Cardiac septum (tissue), 1 donor: ENCODE measurements around the gene MED15. TPM values are rescaled to one million over a fixed set of nuclear protein-coding genes. Genes with fewer than 3 reads are reported as not detected.
A peak's percentile ranks its signal among the peaks of the same experiment; 100 is the strongest.

Experiments
- DNase-seq: peaks from one replicate; pipeline ENCODE4 v3.0.0-alpha.2; 2020; ENCODE audit warnings: low spot score
- intact Hi-C: fragments of 100-400 bp; cut with DNase I; formaldehyde crosslinking; loops from one replicate; pipeline ENCODE4 v1.14.0; 2022
- total RNA-seq: library from RNA; stranded (reverse); fragmentation: NEBNext Ultra II Directional; extraction: Animal tissue kit (Norgen Biotek cat#: 25700); gene quantifications from one replicate; pipeline ENCODE4 v1.2.1, GENCODE V29; 2021
- donor health status: DM: no; HTN: no; CAD: no.

Gene MED15
- total RNA-seq, 1 donor from 2014 or later: 43.9 TPM

DNA sequence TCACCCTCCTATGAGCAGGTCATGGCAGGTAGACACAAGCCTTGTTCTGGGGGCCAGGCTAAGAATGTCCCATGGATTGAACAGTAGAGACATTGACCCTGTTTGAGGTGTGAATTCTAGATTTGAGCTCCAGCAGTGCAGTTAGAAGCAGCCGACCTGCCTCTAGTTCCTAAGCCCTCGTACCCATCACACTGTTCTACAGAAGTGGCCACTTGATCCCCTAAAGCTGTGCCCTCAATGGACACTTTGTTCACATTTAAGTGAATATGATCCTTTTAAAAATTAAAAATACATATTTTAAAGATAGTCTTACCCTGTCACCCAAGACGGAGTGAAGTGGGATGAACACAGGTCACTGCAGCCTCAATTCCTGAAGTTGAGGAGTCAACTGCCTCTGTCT, 122.0 kb downstream of the MED15 start:
- no peak for DNase-seq
- intact Hi-C loops: no loop called here

DNA sequence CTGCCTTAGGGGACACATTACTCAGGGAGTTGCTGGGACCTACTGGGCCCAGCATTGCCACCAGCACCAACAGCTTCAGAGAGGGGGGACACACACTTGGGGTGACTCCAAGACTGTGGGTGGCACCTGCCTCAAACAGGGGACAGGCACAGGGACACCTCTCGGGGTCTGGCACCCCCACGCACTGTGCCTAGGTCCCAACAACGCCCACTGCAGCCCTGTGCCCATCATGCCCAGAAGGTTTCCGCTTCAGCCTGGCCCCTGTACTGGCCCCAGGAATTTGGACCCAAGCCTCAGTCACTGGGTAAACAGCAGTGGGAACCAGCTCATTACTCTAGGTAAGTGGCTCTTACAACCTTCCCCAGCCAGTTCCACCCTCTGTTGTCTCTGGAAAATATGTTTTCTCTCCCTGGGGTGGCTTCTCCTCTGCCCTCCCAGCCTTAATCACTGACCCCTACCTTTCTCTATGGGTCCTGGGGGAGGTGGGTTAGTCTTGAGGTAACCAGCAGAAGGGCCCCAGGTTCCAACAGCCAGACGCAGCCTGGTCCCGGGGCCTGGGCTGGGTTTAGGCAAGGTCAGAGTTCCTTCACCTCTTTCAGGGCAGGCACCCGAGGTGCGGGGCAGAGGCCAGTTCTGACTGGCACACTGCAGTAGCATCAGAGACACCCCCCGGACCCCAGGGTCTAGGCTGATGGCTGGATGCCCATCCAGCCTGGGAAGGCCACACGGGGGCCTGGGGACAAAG, 123.6 kb downstream of the MED15 start:
- intact Hi-C loops: no loop called here
- no peak for DNase-seq

DNA sequence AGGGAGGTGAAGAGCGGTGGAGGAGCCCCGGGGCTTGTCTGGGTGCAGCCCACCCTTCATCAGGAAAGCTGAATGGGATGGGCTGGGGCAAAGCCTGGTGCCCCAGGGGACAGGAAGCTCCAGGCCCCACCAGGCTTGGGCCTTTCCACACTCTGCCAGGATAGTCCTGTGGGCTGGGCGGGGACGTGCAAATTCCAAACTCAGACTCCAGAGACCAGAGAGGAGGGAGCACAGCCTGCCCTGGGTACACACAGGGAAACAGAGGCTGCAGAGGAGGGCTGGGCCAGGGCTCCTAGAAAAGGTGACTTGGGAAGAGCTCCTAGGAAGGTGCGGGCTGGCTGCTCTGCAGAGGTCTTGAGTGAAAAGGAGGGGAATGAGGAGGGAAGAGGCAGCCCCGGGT, 124.7 kb downstream of the MED15 start:
- DNase-seq: no peak
- intact Hi-C loops: no loop called here

DNA sequence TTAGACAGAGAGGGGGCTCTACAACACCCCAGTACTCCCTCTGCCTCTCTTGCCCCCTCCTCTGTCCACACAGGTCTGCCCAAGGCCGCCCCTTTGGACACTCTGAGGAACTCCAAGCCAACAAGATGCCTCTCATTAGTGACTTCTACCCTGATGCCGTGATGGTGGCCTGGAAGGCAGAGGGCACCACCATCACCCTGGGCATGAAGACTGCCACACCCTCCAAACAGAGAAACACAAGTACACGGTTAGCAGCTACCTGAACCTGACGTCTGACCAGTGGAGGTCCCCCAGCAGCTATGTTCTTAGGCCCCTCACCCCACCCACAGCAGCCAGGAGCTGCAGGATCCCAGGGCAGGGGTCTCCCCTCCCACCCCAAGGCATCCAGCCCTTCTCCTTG, 125.1 kb downstream of the MED15 start:
- intact Hi-C loops: no loop called here
- no peak for DNase-seq

DNA sequence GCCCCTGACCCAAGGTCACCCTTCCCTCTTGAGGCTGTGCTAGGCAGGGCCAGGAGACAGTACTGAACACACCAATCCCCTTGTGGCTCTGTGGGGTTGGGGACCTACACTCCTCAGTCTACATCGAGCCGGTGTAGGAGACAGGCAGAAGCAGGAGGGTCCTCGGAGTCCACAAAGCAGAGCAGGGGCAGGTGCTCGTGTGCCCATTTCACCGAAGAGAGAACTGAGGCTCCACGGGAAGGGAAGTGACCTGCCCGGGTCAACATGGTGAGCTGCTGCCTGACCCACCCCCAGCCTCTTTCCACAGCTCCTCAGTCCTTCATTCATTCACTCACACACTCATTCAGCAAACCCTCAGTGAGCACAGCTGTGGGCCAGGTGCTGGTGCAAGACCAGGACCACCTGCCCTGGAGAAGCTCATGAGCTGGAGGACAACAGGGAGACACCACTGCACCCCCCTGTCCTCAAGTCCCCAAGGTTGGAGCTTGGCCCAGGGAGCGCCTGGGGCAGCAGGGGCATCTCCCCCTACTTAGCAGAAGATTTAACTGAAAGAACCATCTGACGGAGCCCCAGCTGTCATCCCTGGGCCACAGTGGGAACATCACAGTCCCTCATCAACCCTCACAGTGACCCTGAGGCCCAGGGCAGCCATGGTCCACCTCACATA, 127.3 kb downstream of the MED15 start:
- DNase-seq: no peak
- intact Hi-C loops: no loop called here

DNA sequence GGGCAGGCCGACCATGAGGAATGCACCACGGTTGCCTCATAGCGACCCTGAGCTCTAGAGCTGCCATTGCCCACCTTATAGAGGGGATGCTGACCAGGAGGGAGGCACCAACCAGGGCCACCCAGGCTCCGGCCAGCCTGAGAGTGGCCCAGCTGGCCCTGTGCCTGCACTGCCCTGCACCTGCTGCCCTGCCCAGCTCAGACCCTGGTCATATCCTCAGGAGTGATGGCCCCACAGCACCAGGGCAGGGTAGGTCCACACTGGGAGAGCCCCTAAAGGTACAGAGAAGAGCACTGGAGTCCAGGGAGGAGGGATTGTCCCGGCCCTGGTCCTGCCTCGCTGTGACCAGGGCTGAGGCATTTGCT, 127.8 kb downstream of the MED15 start:
- intact Hi-C loops: no loop called here

DNA sequence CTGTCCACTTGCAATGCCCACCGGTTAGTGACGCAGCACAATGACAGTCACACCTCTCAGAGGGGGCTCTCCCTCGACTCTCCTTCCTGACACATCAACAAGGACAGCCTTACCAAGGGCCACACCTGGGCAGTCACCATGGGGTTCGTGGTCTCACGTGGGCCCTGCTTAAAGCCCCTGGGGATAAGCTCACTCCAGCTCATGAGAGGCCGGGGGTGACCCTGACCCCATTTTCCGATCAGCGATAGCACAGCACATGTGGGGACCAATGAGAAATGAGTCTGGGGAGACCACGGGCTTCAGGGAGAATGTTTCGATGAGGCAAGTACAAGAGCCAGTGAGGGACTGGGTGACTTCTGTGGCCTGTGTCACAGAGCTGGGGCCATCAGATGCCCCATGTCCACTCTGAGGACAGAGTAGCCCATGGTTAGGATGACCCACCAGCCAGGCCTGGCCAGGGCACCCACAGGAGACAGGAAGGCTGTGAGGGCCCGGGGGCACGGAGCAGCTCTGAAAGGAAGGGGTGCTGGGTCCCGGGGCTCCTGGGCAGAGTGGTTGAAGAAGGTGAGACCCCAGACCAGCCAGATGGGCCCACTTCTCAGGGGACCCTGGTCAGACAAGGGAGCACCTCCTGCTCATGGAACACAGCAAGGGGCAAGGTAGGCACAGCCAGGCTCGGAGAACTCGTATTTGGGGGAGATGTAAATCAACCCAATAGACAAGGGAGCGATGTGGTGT, 128.8 kb downstream of the MED15 start:
- peak; percentile 58 for DNase-seq
- intact Hi-C loops: no loop called here

More for the DNA sequence above, 127.8 kb downstream of the MED15 start:
- DNase-seq: no peak

DNA sequence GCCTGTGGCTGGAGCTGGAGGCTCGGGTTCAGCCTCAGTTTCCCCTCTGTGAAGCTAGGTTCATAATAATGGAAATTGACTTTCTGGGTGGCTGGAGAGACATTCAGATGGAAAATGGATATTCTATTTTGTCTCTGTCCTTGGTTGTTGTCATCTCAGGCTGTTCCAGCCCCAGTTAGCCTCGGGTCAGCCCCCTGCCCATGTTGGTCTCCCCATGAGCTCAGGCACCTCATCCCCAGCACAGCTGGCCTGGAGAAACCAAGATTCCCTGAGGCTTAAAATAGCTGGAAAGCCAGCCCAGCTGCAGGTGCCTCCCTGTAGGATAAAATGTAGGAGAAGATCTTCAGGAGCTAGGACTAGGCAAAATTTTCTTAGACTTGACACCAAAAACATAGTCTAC, 129.5 kb downstream of the MED15 start:
- intact Hi-C loops: no loop called here
- DNase-seq: peak; percentile 12

Other genes starting within 250 kb of the MED15 start
- gene RTN4R, start 239.3 kb upstream of the MED15 start, total RNA-seq: 1.0 TPM
- 45.5 TPM for gene DGCR6L, start 187.6 kb upstream of the MED15 start, total RNA-seq
- 4.9 TPM for gene ZNF74, start 113.5 kb upstream of the MED15 start, total RNA-seq
- gene SCARF2, start 69.8 kb upstream of the MED15 start, total RNA-seq: 5.2 TPM
- 16.8 TPM for gene KLHL22, start 11.8 kb upstream of the MED15 start, total RNA-seq